ENCODE data around the gene PAIP2B.

Gene PAIP2B

DNA sequence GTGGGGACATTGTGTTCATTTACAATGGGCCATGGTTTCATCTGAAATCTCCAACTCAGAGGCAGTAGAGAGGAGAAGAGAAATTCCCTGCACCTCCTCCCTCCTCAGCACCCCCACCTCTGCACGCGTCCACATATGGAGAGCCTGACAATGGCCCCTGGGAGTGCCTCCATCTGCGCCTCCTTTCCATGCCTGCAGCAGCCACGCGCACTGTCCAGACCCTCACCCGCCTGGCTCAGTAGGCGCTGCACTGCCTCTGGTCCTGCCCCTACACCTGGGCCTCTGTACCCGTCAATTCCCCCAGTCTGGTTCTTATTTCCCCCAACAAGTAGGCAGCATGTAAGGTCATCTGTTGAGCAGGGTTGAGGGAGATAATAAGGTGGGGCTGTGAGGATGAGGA lies 72.6 kb downstream of the PAIP2B start:
- Histone ChIP-seq H3K9ac (ENCODE audit: low read depth, low read length) (no peak overlapping the region), H3K36me3 (ENCODE audit: insufficient read depth, low read length) (no peaks in the 10 kb centered on the region), H3K9me3 (ENCODE audit: control insufficient read depth, insufficient read depth, low read length) (no peaks in the 10 kb centered on the region), H3K4me1 (ENCODE audit: insufficient read depth, low read length) (peaks cover 10% of the 10 kb centered on the region; the same call in 1 of the 2 replicates)

DNA sequence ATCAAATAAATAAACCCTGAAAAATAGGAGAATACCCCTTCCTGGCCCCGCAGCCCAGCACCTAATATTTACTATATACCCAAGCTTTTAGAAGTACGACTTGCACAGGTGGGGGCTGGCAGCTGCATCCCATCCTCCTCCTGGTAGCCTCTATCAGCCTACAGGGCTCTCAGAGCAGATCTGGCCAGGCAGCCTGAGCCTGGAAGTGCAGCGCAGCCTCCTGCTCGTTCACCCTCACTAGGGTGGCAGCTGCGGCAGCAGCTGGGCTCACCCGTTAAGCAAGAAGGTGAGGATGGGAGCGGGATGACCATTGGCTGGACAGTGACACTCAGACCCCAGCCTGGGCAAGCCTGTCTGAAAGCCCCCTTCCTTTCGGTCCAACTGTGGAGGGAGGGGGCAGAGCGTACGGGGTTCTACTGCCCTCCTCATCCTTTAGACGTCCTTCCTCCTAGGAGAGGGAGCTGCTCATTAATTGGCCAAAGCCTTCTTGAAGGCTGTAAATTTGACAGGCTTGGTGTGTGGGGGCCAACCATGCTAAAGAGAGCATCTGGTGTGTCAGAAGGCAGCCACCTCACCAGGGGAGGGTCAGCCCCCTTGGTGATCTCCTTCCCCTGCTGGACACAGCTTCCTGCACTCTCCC lies 73.2 kb downstream of the PAIP2B start:
- H3K4me1 ChIP-seq (ENCODE audit: insufficient read depth, low read length) = peaks cover 10% of the 10 kb centered on the region; the same call in 1 of the 2 replicates
- no peaks in the 10 kb centered on the region; the same call in 1 of the 2 replicates for H3K36me3 ChIP-seq (ENCODE audit: insufficient read depth, low read length)
- H3K9ac ChIP-seq (ENCODE audit: low read depth, low read length) = no peak overlapping the region
- no peaks in the 10 kb centered on the region for H3K9me3 ChIP-seq (ENCODE audit: control insufficient read depth, insufficient read depth, low read length)

DNA sequence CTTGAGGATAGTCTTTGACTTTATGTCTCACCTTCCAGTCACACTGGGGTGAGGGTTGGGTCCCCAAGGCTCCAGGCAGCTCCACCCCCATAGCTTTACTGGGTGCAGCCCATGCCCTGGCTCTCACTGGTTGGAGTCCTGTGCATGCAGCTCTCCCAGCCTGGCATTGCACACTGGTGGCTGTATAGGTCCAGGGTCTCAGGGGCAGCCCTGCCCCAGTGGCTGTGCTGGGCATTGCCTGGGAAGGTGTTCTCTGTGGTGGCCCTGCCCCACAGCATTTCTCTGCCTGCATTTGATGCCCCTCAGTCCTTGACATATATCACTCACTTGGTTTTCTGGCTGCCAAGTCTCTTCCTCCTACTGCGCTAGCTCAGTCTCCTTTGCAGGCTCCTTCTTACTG lies 75.3 kb downstream of the PAIP2B start:
- Histone ChIP-seq H3K4me1 (ENCODE audit: insufficient read depth, low read length) (peaks cover 3% of the 10 kb centered on the region; the same call in 1 of the 2 replicates), H3K9ac (ENCODE audit: low read depth, low read length) (no peak overlapping the region), H3K9me3 (ENCODE audit: control insufficient read depth, insufficient read depth, low read length) (no peaks in the 10 kb centered on the region), H3K36me3 (ENCODE audit: insufficient read depth, low read length) (peaks cover 7% of the 10 kb centered on the region)

DNA sequence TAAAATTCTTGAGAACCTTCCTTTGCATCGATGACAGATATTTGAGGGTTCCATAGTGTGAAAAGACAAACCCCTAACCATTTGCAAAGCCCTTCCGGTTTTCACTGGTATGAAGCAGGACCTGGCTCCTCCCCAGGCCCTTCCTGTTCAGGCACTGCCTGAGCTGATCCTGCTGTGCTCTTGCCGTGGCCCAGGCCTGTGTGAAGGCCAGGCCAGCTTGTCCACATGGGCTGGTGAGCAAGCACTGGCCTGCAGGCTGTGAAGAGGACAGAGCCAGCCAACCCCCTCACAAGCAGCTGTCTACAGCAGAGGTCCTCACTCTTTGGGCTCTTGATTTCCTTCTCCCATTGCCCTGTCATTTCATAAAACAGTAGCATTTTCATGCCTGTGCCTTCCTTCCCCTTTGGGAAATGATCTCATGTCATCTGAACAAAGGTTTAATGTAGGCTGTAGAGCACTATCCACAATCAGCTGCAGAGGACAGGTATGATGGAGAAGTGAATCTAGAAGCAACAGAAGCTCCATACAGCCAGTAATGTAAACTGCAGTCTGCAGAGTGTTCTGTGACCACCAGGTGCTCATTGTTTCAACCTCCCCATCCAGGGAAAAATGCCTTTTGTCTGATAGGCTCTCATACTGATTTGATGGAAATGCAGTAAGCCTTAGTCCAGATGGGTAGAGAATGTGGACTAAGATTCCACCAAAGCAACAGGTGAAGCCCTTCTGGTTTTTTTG lies 76.7 kb downstream of the PAIP2B start:
- H3K9ac ChIP-seq (ENCODE audit: low read depth, low read length) = no peak overlapping the region
- no peaks in the 10 kb centered on the region for H3K4me1 ChIP-seq (ENCODE audit: insufficient read depth, low read length)
- peaks cover 16% of the 10 kb centered on the region for H3K36me3 ChIP-seq (ENCODE audit: insufficient read depth, low read length)
- no peaks in the 10 kb centered on the region for H3K9me3 ChIP-seq (ENCODE audit: control insufficient read depth, insufficient read depth, low read length)

DNA sequence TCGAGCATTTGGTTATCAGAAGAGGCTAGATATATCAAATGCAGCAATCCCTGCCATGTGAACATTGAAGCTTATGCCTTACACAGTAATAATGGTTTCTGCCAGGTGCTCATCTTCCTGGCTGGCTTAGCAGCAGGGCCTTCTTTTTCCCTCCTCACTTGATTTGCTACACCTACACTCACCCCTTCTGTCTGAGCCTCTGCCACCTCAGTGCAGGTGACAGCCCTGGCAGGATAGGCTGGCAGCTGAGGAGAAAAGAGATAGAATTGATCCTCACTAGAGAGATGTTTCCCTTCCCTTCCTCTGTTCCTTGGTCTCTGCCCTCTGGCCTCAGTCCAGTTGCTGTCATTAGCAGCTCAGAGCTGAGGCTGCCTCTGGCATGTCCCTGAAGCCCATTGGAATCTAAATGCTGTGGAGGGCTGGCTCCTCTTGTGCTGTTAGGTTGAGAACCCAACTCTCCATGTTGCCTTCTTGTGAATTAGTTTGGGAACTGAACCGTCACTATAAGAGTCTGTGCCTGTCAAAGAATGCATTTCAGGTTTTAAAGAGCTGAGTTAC lies 78.3 kb downstream of the PAIP2B start:
- Histone ChIP-seq H3K4me1 (ENCODE audit: insufficient read depth, low read length) (no peaks in the 10 kb centered on the region), H3K9me3 (ENCODE audit: control insufficient read depth, insufficient read depth, low read length) (no peaks in the 10 kb centered on the region), H3K36me3 (ENCODE audit: insufficient read depth, low read length) (peaks cover 27% of the 10 kb centered on the region), H3K9ac (ENCODE audit: low read depth, low read length) (no peak overlapping the region)

DNA sequence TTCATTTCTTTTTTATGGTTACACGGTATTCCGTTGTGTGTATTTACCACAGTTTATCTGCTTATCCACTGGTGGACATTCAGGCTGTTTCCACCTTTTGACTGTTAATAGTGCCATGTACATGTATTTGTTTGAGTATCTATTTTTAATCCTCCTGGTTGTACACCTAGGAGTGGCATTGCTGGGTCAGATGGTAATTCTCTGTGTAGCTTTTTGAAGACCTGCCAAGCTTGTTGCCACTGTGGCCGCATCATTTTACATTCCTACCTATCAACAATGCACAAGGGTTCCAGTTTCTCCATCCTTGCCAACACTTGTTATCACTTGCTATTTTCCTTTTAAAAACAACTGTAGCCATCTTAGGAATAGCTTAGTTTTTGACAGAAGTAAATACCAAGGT lies 83.1 kb downstream of the PAIP2B start:
- Histone ChIP-seq H3K9ac (ENCODE audit: low read depth, low read length) (no peak overlapping the region), H3K36me3 (ENCODE audit: insufficient read depth, low read length) (peaks cover 42% of the 10 kb centered on the region), H3K4me1 (ENCODE audit: insufficient read depth, low read length) (no peaks in the 10 kb centered on the region), H3K9me3 (ENCODE audit: control insufficient read depth, insufficient read depth, low read length) (no peaks in the 10 kb centered on the region)

DNA sequence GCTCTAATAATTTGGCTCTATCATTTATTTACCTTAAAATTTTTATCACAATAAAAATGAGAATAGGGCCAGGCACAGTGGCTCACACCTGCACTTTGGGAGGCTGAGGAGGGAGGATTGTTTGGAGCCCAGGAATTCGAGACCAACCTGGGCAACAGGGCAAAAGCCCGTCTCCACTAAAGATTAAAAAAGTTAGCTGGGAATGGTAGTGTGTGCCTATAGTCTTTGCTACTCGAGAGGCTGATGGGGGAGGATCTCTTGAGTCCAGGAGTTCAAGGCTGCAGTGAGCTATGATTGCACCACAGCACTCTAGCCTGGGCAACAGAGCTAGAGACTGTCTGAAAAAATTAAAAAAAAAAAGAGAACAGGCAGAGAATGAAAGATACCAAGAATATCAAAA lies 90.7 kb downstream of the PAIP2B start:
- Histone ChIP-seq H3K36me3 (ENCODE audit: insufficient read depth, low read length) (peaks cover 17% of the 10 kb centered on the region), H3K9me3 (ENCODE audit: control insufficient read depth, insufficient read depth, low read length) (no peaks in the 10 kb centered on the region), H3K9ac (ENCODE audit: low read depth, low read length) (no peak overlapping the region), H3K4me1 (ENCODE audit: insufficient read depth, low read length) (no peaks in the 10 kb centered on the region)

DNA sequence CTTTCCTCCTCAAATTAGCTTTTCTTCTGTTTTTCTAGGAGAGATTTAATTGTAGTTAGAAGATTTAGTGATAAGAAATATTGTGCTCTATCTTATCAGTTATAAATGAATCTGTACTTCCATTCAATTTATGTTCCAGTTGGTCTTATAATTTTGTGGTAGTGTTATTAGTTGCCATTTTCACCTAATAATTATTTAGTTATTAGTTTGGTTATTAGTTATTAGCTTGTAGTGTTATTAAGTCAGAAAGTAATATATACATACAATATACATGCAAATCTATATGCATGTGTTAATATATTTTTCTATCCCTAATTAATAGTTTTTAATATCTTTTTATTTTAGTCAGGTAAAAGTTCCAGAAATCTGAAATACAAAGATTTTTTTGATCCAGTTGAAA lies 93.3 kb downstream of the PAIP2B start:
- H3K9me3 ChIP-seq (ENCODE audit: control insufficient read depth, insufficient read depth, low read length) = no peaks in the 10 kb centered on the region
- H3K4me1 ChIP-seq (ENCODE audit: insufficient read depth, low read length) = no peaks in the 10 kb centered on the region
- H3K9ac ChIP-seq (ENCODE audit: low read depth, low read length) = no peak overlapping the region
- H3K36me3 ChIP-seq (ENCODE audit: insufficient read depth, low read length) = peaks cover 10% of the 10 kb centered on the region
